Stimulated activated CD8-positive, alpha-beta memory T cell treated with anti-CD3 and anti-CD28 coated beads, Interleukin-12 subunit alpha, Interleukin-12 subunit beta, amount 100 ng/mL, for 24 hours (primary cell): Measurements from ENCODE around the gene PRDM12.
"Not testable (repeated sequence)": the region's sequence is repeated elsewhere in the genome, so short reads cannot be mapped to it uniquely, and the experiment has no call there.

ENCODE experiments used
- DNase-seq: peaks from one replicate; pipeline ENCODE4 v3.0.0-alpha.2; 2020; ENCODE audit errors: extremely low read depth

The PRDM12 gene

GRCh38 chr9:130663977-130664250, 480 bp upstream of the PRDM12 start:
- no peak for DNase-seq

DNA sequence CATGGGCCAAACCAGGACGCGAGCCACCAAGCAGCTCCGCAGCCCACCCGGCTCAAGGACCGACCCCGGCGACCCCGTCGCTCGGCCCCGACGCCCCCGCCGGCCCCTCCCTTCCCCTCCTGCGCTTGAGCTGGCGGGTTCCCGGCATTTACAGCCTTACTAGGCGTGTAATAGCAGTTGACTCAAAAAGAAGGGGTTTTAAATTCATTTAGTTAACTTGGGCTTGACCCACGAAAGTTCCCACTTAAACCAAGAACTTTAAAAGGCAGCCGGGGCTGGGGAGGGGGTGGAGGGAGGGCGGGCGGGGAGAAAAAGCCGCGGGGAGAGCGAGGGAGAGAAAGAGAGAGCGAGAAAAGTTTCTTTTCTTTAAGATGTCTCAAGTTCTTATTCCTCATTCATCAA, 636 bp downstream of the PRDM12 start:
- no peak for DNase-seq

- no peak for DNase-seq
Measured at GRCh38 chr9:130665431-130666392, 1.3 kb downstream of the PRDM12 start.

DNA sequence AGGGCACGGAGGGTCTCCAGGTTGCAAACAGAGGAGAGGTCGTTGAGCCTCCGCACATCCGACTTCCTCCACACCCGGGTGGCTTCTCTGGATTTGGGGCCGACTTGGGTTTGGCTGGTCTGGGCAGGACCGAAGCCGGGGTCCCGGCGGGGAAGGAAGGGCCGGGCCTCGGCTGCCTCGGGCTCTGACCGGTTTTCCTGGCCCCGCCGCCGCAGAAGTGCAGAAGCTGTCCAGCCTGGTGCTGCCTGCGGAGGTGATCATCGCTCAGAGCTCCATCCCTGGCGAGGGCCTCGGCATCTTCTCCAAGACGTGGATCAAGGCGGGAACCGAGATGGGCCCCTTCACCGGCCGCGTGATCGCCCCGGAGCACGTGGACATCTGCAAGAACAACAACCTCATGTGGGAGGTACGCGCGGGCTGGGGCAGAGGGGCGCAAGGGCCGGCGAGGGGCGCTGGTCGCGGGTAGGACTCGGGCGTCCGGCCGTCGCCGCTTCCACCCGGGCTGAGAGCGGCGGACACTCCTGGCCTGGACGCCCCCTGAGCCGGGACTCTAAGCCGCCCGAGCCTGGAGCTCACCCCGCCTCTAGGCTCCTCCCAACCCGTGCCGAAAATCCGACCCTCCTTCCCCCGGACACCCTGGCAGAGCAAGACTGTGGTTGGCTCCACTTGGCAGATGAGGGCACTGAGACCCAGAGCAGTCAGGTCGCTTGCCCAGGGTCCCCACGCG, 2.2 kb downstream of the PRDM12 start:
- no peak for DNase-seq

DNA sequence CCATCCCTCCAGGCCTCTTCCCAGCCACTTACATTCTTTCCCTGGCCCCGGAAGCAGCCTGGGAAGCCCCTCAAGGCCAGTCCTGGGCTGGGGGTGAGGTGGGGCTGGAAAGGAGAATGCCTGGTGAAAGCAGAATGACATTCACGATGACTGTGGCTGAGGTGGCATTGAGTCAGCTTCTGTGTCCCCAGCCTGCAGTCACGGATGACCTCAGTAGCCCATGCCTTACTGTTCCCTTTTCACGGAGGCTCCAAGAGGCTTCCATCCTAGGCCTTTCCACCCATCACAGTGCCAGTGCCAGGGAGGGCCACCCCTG, 2.7 kb downstream of the PRDM12 start:
- no peak for DNase-seq

GRCh38 chr9:130668196-130668595, 3.8 kb downstream of the PRDM12 start:
- no peak for DNase-seq

DNA sequence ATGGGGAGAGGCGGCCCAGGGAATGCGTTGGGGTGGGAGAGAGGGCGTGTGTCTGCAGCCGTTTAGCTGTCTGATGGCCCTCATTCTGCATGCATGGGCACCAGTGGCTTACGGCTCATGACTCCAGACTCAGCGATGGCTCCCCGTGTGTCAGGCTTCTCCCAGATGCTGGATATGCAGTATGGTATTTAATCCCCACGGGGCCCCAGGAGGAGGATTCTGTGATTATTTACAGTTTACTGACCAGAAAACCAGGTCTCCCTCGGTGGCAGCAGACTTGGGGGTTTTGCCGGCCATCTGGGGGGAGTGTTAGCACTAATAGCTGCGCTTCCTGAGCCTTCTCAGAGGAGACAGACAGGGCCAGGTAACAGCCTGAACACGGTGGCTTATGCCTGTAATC, 4.3 kb downstream of the PRDM12 start:
- DNase-seq: no peak

DNA sequence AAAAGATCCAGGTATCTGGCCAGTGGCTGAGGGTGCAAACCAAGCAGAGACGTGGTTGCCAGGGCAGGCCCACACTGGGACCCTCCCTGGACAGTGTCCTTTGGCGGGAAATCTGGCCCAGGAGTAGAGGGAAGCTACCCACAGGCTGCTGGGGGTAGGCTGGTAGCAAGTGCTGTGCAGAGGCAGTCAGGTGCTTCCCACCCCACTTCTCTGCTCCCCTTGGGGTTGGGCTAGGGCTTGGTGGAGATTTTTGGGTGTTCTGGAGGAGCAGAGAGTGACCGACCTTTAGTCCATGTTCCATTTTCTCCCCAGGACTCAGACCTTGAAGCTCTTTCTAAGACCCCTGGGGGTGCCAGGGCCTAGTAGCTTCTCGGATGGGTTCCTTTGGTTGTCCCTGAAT, 5.6 kb downstream of the PRDM12 start:
- no peak for DNase-seq

DNA sequence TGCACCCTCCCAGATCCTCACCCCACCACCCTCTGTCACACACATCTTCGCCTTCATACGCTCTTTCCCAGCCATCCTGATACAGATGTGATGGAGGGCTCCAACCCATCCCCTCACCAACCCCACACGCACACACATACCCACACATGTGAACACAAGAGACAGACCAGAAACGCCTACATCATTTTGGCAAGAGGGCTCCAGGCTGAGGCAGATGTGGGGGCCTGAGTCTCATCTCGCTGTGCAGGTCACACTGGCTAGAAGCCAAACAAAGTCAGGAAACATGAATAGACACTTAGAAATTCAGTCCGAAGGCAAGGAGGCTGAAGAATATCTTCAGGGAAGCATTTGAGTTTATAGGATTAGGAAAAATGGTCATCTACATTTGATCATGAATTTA, 6.2 kb downstream of the PRDM12 start:
- no peak for DNase-seq

DNA sequence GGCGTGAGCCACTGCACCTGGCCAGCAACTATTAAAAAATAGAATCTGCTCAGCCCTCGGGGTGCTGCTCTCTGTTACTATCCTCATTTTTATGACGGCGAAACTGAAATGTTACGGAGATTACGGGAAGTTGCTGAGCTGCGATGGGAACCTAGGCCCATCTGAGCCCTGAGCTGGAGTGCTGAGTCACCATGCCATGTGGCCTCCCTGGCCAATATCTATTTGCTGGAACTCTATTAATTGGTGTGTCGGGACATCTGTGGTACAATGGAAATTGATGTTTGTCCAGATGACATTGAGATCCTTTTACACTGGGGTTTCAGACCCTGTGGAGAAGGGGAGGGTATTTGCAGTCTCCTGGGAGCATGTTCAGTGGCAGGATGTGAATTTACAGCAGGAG, 8.1 kb downstream of the PRDM12 start:
- no peak for DNase-seq

- no peak for DNase-seq
Measured at GRCh38 chr9:130672933-130673615, 8.7 kb downstream of the PRDM12 start.

- DNase-seq: no peak
Measured at GRCh38 chr9:130675396-130675795, 11.0 kb downstream of the PRDM12 start.

DNA sequence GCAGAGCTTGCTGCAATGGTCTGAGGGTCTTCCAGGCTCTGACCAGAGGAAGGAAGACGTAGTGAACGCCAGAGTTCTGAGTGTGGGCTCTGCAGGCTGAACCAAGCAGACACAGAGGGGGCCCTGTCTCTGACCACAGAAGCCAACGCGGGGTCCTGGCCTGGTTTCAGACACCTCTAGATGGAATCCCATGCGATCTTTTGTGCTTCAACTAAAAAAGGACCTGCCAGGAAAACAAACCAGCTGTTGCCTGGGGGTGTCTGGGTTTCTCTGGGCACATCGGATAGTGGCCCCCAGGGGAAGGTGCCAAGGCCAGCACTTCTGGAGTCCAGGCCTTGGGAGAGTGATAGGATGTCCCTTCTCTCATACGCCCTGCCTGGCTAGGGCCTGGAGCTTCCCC, 12.9 kb downstream of the PRDM12 start:
- no peak for DNase-seq

DNA sequence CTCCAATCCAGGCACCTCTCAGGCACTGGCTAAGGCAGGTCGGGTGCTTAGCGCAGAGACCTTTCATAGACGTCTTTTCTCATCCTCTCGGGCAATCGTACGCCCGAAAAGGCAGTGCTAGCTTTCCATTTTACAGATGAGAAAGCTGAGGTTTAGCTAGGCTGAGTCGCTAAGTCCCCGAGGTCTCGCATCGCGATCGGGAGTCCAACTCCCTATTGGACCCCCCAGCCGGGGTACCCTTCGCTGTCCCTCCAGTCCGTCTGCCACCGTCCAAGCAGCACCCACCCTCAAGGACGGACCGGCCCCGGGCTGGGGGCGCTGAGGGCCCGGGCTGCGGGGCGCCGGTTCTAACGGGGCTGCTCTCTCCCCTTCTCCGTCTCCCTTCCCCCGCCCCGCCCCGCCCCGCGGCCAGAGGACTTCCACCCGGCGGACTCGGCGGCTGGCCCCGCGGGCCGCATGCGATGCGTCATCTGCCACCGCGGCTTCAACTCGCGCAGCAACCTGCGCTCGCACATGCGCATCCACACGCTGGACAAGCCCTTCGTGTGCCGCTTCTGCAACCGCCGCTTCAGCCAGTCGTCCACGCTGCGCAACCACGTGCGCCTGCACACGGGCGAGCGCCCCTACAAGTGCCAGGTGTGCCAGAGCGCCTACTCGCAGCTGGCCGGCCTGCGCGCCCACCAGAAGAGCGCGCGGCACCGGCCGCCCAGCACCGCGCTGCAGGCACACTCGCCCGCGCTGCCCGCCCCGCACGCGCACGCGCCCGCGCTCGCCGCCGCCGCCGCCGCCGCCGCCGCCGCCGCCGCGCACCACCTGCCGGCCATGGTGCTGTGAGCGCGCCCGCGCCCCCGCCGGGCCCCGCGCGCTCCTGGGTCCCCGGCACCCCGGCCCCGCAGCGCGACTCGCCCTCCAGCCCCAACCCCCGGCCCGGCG, 16.7 kb downstream of the PRDM12 start:
- DNase-seq: peak; percentile 30

DNA sequence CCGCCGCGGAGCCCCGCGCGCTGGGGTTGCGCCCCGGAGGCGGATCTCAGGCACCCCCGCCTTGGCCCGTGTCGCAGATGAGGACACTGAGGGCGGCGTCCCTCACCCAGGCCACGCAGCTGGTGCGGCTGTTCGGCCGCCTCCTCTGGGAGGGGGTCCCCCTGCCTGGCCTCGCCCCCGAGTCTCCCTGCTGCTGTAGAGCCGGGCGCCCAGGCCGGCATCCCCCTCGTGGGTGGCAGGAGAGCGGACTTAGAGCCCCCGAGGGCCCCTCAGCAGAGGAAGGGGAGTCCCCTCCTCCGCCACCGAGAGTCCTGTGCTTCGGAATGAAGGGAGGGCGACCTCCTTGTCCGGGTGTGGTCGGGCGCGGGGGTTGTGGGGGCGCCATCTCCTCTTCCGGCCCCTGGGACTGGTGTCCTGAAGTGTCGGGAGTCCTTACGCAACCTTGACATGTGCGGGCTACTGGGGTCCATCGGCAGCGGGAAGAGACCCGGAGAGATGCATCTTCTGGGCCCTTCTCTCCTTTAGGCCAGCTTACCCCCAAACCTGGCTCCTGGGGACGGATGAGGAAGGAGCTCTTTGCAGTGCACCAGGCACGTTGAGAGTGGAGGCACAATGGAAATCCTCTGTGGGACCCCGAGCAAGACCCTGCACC, 17.5 kb downstream of the PRDM12 start:
- no peak for DNase-seq

DNA sequence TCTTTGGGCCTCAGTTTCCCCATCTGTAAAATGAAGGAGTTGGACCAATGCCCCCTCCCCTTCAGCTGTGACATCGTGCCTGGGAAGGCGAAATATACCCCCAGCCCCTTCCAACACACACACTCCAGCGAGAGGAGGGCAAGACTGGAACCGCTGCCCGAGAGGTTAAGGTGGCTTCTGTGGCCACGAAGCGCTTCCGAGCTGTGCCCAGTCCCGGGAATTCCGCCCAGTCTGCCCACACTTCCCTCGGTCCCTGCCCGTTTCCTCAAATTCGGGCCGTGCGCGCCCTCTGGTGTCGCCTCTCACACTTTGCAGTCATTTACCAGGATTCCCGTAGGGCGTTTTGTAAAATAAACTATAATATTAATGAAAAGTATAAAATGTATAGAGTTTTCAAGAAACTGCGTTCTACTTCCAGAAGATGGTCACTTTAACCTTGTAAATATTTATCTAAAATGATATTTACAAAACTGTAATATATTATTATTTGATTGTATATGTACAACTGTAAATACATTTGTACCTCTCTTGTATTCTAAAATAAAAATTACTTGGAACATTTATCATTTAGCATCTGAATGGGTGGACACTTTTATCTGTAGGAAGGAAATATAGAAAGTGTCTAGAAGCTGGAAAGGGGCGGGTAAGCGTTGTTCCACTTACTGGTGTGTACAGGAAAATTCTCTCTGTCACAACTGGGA, 18.2 kb downstream of the PRDM12 start:
- DNase-seq: peak; percentile 22

DNA sequence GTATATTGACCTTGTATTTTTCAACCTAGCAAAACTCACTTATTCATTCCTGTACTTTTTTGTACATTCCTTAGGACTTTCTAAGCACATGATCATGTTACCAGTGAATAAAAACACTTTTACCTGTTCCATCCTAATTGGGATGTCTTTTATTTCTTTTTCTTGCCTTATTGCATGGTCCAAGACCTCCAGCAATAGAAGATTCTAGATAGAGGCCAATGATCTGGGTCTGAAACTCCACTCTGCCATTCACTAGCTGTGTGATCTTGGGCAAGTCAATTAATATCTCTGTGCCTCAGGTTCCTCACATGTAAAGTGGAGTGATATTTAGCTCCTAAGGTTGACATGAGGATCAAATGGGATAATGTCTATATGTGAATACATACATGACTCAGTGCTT, 20.7 kb downstream of the PRDM12 start:
- DNase-seq: no peak

DNA sequence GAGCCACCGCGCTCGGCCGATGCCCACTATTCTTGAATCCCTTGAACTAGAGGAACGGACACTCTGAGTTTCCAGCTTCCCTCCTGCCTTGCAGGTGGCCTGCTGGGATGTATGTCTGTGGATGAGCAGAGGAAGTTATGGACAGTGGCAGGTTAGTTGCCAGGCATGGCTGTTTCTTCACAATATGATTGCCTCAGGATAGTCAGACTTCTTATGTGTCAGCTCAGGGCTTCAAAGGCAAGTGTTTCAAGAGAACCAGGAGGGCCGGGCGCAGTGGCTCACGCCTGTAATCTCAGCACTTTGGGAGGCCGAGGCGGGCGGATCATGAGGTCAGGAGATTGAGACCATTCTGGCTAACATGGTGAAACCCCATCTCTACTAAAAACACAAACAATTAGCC, 21.6 kb downstream of the PRDM12 start:
- not testable (repeated sequence) for DNase-seq

DNA sequence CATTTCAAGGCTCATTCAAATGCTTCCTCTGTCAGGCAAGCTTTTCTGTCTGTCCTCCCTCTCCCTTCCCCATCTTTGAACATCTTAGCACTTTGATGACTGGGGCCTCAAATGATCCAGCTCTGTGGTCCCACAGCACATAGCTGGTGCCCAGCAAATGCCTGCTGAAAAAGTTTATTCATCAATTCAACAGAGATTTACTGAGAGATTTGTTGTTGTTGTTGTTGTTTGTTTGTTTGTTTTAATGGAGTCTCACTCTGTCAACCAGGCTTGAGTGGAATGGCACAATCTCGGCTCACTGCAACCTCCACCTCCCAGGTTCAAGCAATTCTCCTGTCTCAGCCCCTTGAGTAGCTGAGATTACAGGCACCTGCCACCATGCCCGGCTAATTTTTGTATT, 23.2 kb downstream of the PRDM12 start:
- DNase-seq: no peak

DNA sequence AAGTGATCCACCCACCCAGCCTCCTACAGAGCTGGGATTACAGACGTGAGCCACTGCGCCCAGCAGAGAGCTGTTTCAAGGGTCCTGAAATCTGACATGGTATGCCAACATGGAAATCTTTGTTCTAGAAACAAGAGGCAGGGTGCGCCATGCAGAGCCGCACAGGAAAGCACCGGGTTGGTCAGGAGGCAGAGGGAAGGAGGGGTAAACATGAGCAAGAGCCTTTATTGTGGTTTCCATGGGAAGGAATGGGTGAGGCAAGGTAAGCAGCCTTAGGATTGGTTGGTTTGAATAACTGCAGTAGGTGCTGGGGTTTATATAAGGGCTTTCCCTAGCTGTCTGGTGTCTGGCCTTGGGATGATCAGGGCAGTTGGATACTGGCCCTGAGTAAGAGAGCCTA, 23.7 kb downstream of the PRDM12 start:
- DNase-seq: no peak

DNA sequence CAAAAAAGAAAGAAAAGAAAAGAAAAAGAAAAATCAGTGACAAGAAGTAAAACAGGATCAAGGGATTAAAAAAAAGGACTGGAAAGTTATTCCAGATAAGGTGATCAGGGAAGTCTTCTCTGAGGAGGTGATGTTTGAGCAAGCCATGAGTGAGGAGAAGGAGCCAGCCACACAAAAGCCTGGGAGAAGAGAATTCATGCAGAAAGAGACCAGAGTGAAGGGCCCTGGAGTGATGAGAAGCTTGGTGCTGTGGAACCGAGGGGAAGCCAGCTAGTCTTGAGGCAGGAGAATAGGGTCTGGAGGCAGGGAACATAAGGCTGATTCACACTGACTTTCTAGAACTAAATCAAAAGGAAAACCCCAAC, 25.2 kb downstream of the PRDM12 start:
- DNase-seq: no peak
